H4 (cell line): ENCODE results near the gene DRC7. TPM values are rescaled to one million over a fixed set of nuclear protein-coding genes. Genes with fewer than 3 reads are reported as not detected.
"Not testable (repeated sequence)": the region's sequence is repeated elsewhere in the genome, so short reads cannot be mapped to it uniquely, and the experiment has no call there.

Source experiments
- DNase-seq: peaks from one replicate; pipeline ENCODE4 v3.0.0-alpha.2; 2015; ENCODE audit warnings: low spot score
- total RNA-seq: library from RNA; depleted of rRNA; stranded (reverse); fragments of >200 nt; shearing (Covaris generic); gene quantifications from 2 replicates; pipeline ENCODE4 v1.2.3, GENCODE V29; 2014

Gene DRC7
- total RNA-seq, 1 experiment from 2014 or later = 0.02 TPM

- peak; percentile 99 for DNase-seq
Observed at GRCh38 chr16:57734925-57735754, 40.5 kb downstream of the DRC7 start.

GRCh38 chr16:57735755-57736418 is 41.3 kb downstream of the DRC7 start, which contains the start of gene KATNB1:
Gene KATNB1, plus strand, starts transcription at chr16:57735770. Its CDS starts 1,474 bp downstream, at chr16:57737244.
- DNase-seq = no peak

- peak; percentile 70 for DNase-seq
Observed at GRCh38 chr16:57736419-57737351, 42.1 kb downstream of the DRC7 start.

GRCh38 chr16:57738844-57739243 is 44.2 kb downstream of the DRC7 start:
- DNase-seq = no peak

- DNase-seq = no peak
Observed at GRCh38 chr16:57739756-57740422, 45.3 kb downstream of the DRC7 start.

- no peak for DNase-seq
Observed at GRCh38 chr16:57740423-57741071, 45.9 kb downstream of the DRC7 start.

- no peak for DNase-seq
Observed at GRCh38 chr16:57741660-57742191, 47.1 kb downstream of the DRC7 start.

- DNase-seq = no peak
Observed at GRCh38 chr16:57742543-57742942, 47.9 kb downstream of the DRC7 start.

- DNase-seq = no peak
Observed at GRCh38 chr16:57743458-57743857, 48.9 kb downstream of the DRC7 start.

GRCh38 chr16:57743886-57744641 is 49.5 kb downstream of the DRC7 start:
- no peak for DNase-seq

- DNase-seq = no peak
Observed at GRCh38 chr16:57744642-57744903, 50.0 kb downstream of the DRC7 start.

- DNase-seq = no peak
Observed at GRCh38 chr16:57745768-57746167, 51.2 kb downstream of the DRC7 start.

GRCh38 chr16:57746316-57746715 is 51.7 kb downstream of the DRC7 start:
- DNase-seq = not testable (repeated sequence)

- no peak for DNase-seq
Observed at GRCh38 chr16:57747091-57747490, 52.5 kb downstream of the DRC7 start.

GRCh38 chr16:57747496-57747895 is 52.9 kb downstream of the DRC7 start:
- no peak for DNase-seq

GRCh38 chr16:57747996-57748395 is 53.4 kb downstream of the DRC7 start:
- DNase-seq = no peak

GRCh38 chr16:57748596-57748995 is 54.0 kb downstream of the DRC7 start:
- no peak for DNase-seq

GRCh38 chr16:57749101-57749692 is 54.6 kb downstream of the DRC7 start:
- DNase-seq = no peak

- DNase-seq = no peak
Observed at GRCh38 chr16:57749856-57750452, 55.3 kb downstream of the DRC7 start.
